Measurements from ENCODE around the gene FAM107A.
"Not testable (repeated sequence)": the region's sequence is repeated elsewhere in the genome, so short reads cannot be mapped to it uniquely, and the experiment has no call there.

FAM107A gene

DNA sequence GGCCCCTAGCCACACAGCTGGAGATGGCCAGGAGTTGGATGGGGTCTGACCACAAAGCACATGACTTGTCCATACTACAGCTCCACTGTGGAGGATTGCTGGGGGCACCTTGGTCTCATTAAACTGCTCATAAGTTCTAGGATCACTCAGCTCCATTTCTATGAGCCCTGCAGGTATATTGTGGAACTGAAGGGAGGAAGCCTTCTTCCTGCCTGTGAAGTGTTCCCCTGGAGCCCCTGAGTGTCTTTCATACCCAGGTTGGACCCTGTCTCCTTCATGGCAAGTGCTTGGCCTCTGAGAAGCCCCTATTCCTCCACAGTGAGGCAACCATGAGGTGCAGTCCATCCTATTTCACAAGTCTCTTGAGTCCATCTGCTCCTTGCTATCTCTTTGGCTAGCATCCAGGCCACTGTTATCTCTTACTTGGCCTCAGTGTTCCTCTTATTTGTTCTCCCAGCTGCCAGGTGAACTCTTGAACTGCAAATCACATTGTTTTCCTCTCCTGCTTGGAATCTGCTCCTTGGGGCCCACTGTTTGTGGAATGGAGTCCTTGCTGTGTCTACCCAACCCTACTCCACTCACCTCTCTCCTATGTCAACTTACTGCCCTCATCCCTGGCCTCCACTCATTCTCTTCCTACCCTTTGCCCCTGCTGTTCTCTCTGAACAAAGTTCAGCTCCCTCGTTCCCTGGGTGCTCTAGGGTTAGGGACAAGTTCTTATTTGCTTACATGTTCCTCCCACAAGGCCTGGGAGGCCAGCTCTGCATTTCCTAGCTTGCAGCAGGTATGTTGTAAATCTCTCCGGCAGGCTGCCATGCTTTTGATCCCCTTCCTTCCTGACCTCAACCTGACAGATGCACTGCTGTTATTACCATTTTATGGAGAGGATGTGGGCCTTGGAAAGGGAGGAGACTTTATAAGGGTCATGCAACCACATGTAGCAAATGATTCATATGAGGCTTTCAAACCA is 41.4 kb downstream of the FAM107A start:
- no peak for DNase-seq

- DNase-seq = no peak
These were observed 42.3 kb downstream of the FAM107A start for GRCh38 chr3:58534592-58535494.

DNA sequence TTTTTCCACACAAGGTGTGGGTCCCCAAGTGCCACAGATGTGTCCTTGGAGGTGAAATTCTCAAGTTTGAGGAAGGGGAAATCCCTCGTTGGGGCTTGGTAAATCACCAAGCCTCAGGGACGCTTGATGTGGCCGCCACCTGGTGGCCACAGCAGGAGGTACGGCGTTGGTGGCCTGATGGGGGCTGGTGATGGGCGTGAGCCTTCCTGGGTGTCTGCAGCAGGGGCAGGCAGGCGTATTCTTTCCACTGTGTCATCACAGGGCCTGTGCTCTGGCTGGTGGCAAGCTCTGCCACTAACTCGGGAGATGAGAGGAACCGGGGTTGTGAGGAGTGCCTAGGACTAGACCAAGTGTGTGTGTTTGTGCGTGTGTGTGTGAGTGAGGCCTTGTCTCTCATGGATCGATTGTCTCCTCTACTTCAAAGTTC is 44.4 kb downstream of the FAM107A start:
- DNase-seq = peak; percentile 39 to 69 (median 50)

- no peak for DNase-seq
These were observed 45.2 kb downstream of the FAM107A start for GRCh38 chr3:58531956-58532355.

DNA sequence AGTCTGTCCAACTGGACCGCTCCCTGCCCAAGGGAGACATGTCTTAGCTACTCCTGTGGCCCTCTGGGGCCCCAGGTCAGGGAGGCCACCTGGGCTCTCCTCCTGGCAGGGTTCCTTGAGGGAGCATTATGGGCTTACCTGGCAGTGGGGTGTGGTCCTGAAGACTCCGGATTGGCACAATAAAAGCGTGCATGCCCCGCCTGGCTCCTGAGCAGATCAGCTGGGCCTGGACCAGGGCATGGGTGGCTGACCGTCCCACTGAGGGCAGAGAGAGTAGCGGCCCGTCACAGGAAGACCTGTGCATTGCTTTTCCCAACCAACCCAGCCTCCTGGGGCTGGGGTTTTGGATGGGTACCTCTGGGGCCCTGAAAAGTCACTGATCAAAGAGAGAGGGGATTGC is 45.6 kb downstream of the FAM107A start:
- no peak for DNase-seq

DNA sequence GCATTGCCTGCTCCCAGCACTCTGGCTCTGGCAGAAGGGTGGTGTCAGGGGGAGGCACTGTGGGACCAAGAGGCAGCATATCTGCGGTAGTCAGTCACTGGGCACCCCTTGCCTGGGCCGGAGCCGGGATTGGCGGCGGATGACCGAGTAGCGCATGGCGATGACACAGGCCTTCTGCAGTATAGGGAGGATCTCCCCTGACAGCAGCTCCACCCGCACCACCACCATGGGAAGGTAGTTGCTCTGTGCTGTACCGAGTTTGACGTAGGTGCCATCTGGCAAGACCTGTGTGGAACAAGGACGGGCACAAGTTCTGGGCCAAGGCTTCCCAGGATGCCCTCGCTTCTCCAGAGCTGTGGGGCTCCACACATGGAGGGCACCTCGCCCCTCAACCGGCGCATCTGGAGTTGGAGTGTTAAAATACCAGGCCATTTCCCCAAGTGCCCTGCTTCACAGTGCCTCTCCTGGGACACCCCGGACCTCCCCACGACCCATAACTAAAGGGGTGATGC is 46.8 kb downstream of the FAM107A start:
- no peak for DNase-seq

DNA sequence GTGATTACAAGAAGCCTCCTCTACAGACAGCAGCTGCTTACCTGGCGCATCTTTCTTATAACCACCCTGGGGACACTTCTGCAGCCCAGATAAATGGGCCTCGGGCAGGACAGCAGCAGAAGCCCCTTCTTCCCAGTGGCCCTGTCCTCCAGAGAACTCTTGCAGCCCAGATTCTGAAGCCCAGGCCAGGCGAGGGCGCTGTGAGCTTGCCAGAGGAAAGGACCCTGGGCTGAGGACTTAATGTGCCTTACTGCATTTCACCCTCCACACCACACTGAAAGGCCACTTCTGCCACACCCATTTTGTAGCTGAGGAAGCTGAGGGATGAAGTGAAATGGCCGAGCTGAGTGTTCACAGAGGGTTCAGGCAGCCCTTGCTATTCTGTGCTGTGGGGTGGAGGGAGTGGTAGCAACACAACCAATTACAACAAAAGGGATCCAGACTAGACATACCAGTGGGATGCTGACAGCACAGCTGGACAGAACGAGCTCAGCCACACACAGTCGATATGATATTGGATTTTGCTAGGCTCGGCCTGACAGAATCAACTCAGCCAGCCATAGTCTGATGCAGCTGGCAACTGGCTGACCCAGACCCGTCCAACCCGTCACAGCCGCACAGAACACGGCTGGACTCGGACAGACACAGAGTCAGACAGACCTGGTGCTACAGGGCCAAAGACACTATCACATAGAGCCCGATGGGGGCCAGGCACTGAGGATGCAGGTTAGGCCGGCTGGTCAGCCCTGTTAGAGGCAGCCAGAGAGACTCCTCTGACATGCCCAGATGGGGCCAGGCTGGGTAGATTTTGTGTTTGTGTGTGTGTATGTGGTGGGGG is 47.5 kb downstream of the FAM107A start:
- DNase-seq = no peak

GRCh38 chr3:58528629-58529028 is 48.6 kb downstream of the FAM107A start:
- DNase-seq = no peak

GRCh38 chr3:58527440-58527839 is 49.8 kb downstream of the FAM107A start:
- DNase-seq = not testable (repeated sequence)

- no peak for DNase-seq
These were observed 50.7 kb downstream of the FAM107A start for GRCh38 chr3:58526515-58526957.

GRCh38 chr3:58524326-58524888 is 52.8 kb downstream of the FAM107A start:
- no peak for DNase-seq

- DNase-seq = no peak
These were observed 54.3 kb downstream of the FAM107A start for GRCh38 chr3:58522759-58523425.

DNA sequence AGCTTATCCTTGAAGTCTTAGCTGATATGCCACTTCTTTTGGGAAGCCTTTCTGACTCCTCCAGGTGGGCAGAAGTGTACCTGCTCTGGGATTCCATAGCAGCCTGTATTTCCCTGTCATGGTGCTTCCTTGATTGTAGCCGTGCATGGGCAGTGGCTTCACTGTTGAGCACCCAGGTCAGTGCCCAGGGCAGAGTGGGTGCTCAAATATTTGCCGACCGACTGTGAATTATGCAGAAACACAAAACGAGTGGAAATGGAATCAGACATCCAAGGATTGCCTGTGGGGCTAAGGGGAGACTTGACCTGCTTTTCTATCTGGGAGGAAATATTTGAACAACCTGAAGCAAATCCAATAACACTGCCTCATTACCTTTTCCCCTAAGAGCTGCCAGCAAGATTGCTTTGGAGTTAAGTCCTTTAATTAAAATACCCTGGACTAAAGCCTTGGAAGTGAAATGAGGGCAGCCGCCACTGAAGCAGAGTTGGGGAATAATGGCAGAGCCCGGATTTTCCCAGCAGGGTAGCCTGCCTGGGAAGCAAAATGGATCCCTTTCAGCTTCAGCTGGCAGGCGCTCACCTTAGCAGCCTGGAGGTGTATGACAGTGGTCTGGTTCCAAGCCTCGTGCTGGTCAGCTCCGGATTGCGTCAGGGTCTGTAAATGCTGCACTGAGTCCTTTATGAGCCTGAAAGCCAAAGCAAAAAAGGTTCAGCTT is 55.1 kb downstream of the FAM107A start:
- DNase-seq = no peak

DNA sequence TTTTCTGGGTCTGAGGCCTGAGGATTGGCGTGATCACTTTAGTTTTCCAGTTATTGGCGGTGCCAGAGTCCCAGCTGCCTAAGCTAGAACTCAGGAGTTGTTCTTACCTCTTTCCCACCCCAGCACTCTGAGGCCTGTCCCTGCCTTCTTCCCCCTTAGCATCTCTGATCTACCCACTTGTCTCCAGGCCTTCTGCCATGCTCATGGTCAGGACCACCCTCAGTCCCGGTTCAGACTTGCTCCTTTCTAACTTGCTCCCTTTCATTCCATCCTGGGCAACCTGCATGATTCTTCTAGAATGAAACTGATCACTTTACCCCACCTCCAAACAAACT is 55.9 kb downstream of the FAM107A start:
- DNase-seq = no peak

GRCh38 chr3:58520403-58521335 is 56.5 kb downstream of the FAM107A start:
- no peak for DNase-seq

GRCh38 chr3:58519668-58520402 is 57.4 kb downstream of the FAM107A start:
- no peak for DNase-seq

GRCh38 chr3:58518291-58518789 is 58.9 kb downstream of the FAM107A start:
- DNase-seq = no peak

- no peak for DNase-seq
These were observed 62.8 kb downstream of the FAM107A start for GRCh38 chr3:58514405-58514804.

All from activated naive CD4-positive, alpha-beta T cell (primary cell).